WERI-Rb-1 (cell line): ENCODE data around the gene CCER1.
A peak's percentile ranks its signal among the peaks of the same experiment; 100 is the strongest.

Source experiments
- DNase-seq: peaks from one replicate; pipeline ENCODE4 v3.0.0-alpha.2; 2020
- H3K27ac ChIP-seq: fragments of 250-450 bp; sonication (Bioruptor Pico); 2 replicates; pipeline ENCODE4 v1.5.1; 2020; ENCODE audit warnings: mild to moderate bottlenecking, moderate library complexity
- H3K27me3 ChIP-seq: fragments of 250-450 bp; sonication (Bioruptor Pico); 2 replicates; pipeline ENCODE4 v1.5.1; 2021; ENCODE audit warnings: mild to moderate bottlenecking, low read depth, moderate library complexity; ENCODE audit not compliant: insufficient read depth, severe bottlenecking
- H3K36me3 ChIP-seq: fragments of 250-450 bp; sonication (Bioruptor Pico); 2 replicates; pipeline ENCODE4 v1.5.1; 2020; ENCODE audit warnings: mild to moderate bottlenecking, moderate library complexity
- H3K4me3 ChIP-seq: 2 replicates; pipeline ENCODE4 v1.5.1; 2011; ENCODE audit warnings: low read depth, mild to moderate bottlenecking, control low read depth, low read length
- H3K9me3 ChIP-seq: fragments of 250-450 bp; sonication (Bioruptor Pico); 2 replicates; pipeline ENCODE4 v1.5.1; 2021; ENCODE audit warnings: mild to moderate bottlenecking, moderate library complexity; ENCODE audit not compliant: severe bottlenecking
- CTCF ChIP-seq: IDR thresholded peaks from 2 replicates; pipeline ENCODE4 v1.5.1; 2011; ENCODE audit warnings: low read depth, mild to moderate bottlenecking, control low read depth, inconsistent platforms, low read length

CCER1 gene

GRCh38 chr12:90917431-90917830 lies 37.5 kb downstream of the CCER1 start:
- H3K4me3 ChIP-seq: no peak overlapping the region

GRCh38 chr12:90916516-90916915 lies 38.5 kb downstream of the CCER1 start:
- TF ChIP-seq CTCF: no peak
- Histone ChIP-seq H3K9me3 (no peaks in the 10 kb centered on the region), H3K4me3 (no peak overlapping the region), H3K36me3 (no peaks in the 10 kb centered on the region), H3K27ac (no peak overlapping the region), H3K27me3 (no peaks in the 10 kb centered on the region)
- DNase-seq: no peak

More at GRCh38 chr12:90917431-90917830, 37.5 kb downstream of the CCER1 start:
- no peak for DNase-seq
- no peaks in the 10 kb centered on the region for H3K27me3 ChIP-seq
- no peaks in the 10 kb centered on the region for H3K9me3 ChIP-seq
- no peak overlapping the region for H3K27ac ChIP-seq
- no peaks in the 10 kb centered on the region for H3K36me3 ChIP-seq
- no peak for TF ChIP-seq CTCF

GRCh38 chr12:90915353-90915752 lies 39.6 kb downstream of the CCER1 start:
- no peak for TF ChIP-seq CTCF
- Histone ChIP-seq H3K9me3 (no peaks in the 10 kb centered on the region), H3K27ac (no peak overlapping the region), H3K36me3 (no peaks in the 10 kb centered on the region), H3K4me3 (no peak overlapping the region), H3K27me3 (no peaks in the 10 kb centered on the region)
- no peak for DNase-seq

GRCh38 chr12:90910958-90911357 lies 44.0 kb downstream of the CCER1 start:
- H3K36me3 ChIP-seq: no peaks in the 10 kb centered on the region
- no peak overlapping the region for H3K27ac ChIP-seq
- no peak for TF ChIP-seq CTCF
- no peak for DNase-seq
- no peaks in the 10 kb centered on the region for H3K9me3 ChIP-seq
- no peak overlapping the region for H3K4me3 ChIP-seq
- H3K27me3 ChIP-seq: no peaks in the 10 kb centered on the region

- Histone ChIP-seq H3K9me3 (no peaks in the 10 kb centered on the region), H3K4me3 (no peak overlapping the region), H3K36me3 (no peaks in the 10 kb centered on the region), H3K27me3 (no peaks in the 10 kb centered on the region), H3K27ac (no peak overlapping the region)
- peak; percentile 59 for DNase-seq
- TF ChIP-seq CTCF: peak; percentile 63
These were observed 45.8 kb downstream of the CCER1 start for GRCh38 chr12:90909069-90909770.

GRCh38 chr12:90908465-90908864 lies 46.5 kb downstream of the CCER1 start:
- Histone ChIP-seq H3K36me3 (no peaks in the 10 kb centered on the region), H3K9me3 (no peaks in the 10 kb centered on the region), H3K4me3 (no peak overlapping the region), H3K27me3 (no peaks in the 10 kb centered on the region), H3K27ac (no peak overlapping the region; the same call in 1 of the 2 replicates)
- DNase-seq: no peak
- no peak for TF ChIP-seq CTCF
